SJCRH30 (cell line): ENCODE measurements around the gene CHST9. TPM values are rescaled to one million over a fixed set of nuclear protein-coding genes. Genes with fewer than 3 reads are reported as not detected.

Experiments used
- DNase-seq, 2 experiments: peaks; one replicate each; pipeline ENCODE4 v3.0.0-alpha.2; 2015 to 2020
- H3K27ac ChIP-seq: fragments of 250-450 bp; sonication (Bioruptor Pico); 2 replicates; pipeline ENCODE4 v1.5.1; 2020; ENCODE audit warnings: mild to moderate bottlenecking, moderate library complexity
- H3K27me3 ChIP-seq: fragments of 250-450 bp; sonication (Bioruptor Pico); 2 replicates; pipeline ENCODE4 v1.5.1; 2020; ENCODE audit warnings: mild to moderate bottlenecking, moderate library complexity
- H3K36me3 ChIP-seq: fragments of 250-450 bp; sonication (Bioruptor Pico); 2 replicates; pipeline ENCODE4 v1.5.1; 2020; ENCODE audit warnings: mild to moderate bottlenecking, moderate library complexity
- H3K4me1 ChIP-seq: fragments of 250-450 bp; sonication (Bioruptor Pico); 2 replicates; pipeline ENCODE4 v1.5.1; 2020; ENCODE audit warnings: mild to moderate bottlenecking, moderate library complexity
- H3K4me3 ChIP-seq: fragments of 250-450 bp; sonication (Bioruptor Pico); 2 replicates; pipeline ENCODE4 v1.5.1; 2020; ENCODE audit warnings: mild to moderate bottlenecking, moderate library complexity
- H3K9me3 ChIP-seq: fragments of 250-450 bp; sonication (Bioruptor Pico); replicated peaks from 2 replicates; pipeline ENCODE4 v1.5.1; 2020; ENCODE audit warnings: mild to moderate bottlenecking, moderate library complexity
- total RNA-seq: library from RNA; depleted of rRNA; stranded (reverse); fragments of >200 nt; shearing (Covaris generic); gene quantifications from 2 replicates; pipeline ENCODE4 v1.2.3, GENCODE V29; 2014

CHST9 gene
- total RNA-seq, 1 experiment from 2014 or later = 10.7 TPM

- Histone ChIP-seq H3K36me3 (no peaks in the 10 kb centered on the region), H3K4me1 (no peaks in the 10 kb centered on the region), H3K27me3 (no peaks in the 10 kb centered on the region), H3K9me3 (no peaks in the 10 kb centered on the region), H3K4me3 (no peak overlapping the region), H3K27ac (no peak overlapping the region)
- peak; percentile 3 to 36 for DNase-seq
These were observed 167.1 kb downstream of the CHST9 start for GRCh38 chr18:27017901-27018500.

- no peak for DNase-seq
- H3K27ac ChIP-seq = no peak overlapping the region
- H3K27me3 ChIP-seq = no peaks in the 10 kb centered on the region
- H3K36me3 ChIP-seq = no peaks in the 10 kb centered on the region
- no peak overlapping the region for H3K4me3 ChIP-seq
- H3K4me1 ChIP-seq = no peaks in the 10 kb centered on the region
- no peaks in the 10 kb centered on the region for H3K9me3 ChIP-seq
These were observed 170.3 kb downstream of the CHST9 start for GRCh38 chr18:27014841-27015240.

- H3K4me1 ChIP-seq = no peaks in the 10 kb centered on the region
- no peaks in the 10 kb centered on the region for H3K36me3 ChIP-seq
- H3K27ac ChIP-seq = no peak overlapping the region
These were observed 174.3 kb downstream of the CHST9 start for GRCh38 chr18:27010784-27011183.

GRCh38 chr18:27009293-27009692 is 175.8 kb downstream of the CHST9 start:
- H3K4me3 ChIP-seq = no peak overlapping the region
- no peaks in the 10 kb centered on the region for H3K27me3 ChIP-seq
- H3K9me3 ChIP-seq = no peaks in the 10 kb centered on the region
- no peaks in the 10 kb centered on the region for H3K4me1 ChIP-seq
- no peak for DNase-seq
- no peaks in the 10 kb centered on the region for H3K36me3 ChIP-seq
- no peak overlapping the region for H3K27ac ChIP-seq

More at GRCh38 chr18:27010784-27011183, 174.3 kb downstream of the CHST9 start:
- Histone ChIP-seq H3K4me3 (no peak overlapping the region), H3K9me3 (no peaks in the 10 kb centered on the region), H3K27me3 (no peaks in the 10 kb centered on the region)
- DNase-seq = no peak

GRCh38 chr18:27008575-27008974 is 176.5 kb downstream of the CHST9 start:
- no peaks in the 10 kb centered on the region for H3K27me3 ChIP-seq
- no peak overlapping the region for H3K27ac ChIP-seq
- no peaks in the 10 kb centered on the region for H3K9me3 ChIP-seq
- H3K4me1 ChIP-seq = no peaks in the 10 kb centered on the region
- no peak overlapping the region for H3K4me3 ChIP-seq
- H3K36me3 ChIP-seq = no peaks in the 10 kb centered on the region
- DNase-seq = no peak

- H3K4me1 ChIP-seq = no peaks in the 10 kb centered on the region
- H3K27ac ChIP-seq = no peak overlapping the region
- no peak overlapping the region for H3K4me3 ChIP-seq
- no peaks in the 10 kb centered on the region for H3K36me3 ChIP-seq
- no peaks in the 10 kb centered on the region for H3K27me3 ChIP-seq
- no peaks in the 10 kb centered on the region for H3K9me3 ChIP-seq
- DNase-seq = peak in 1 of 2 experiments; percentile 1
These were observed 177.2 kb downstream of the CHST9 start for GRCh38 chr18:27007880-27008279.

GRCh38 chr18:27005589-27005988 is 179.5 kb downstream of the CHST9 start:
- Histone ChIP-seq H3K36me3 (no peaks in the 10 kb centered on the region), H3K27me3 (no peaks in the 10 kb centered on the region), H3K27ac (no peak overlapping the region), H3K4me1 (no peaks in the 10 kb centered on the region), H3K4me3 (no peak overlapping the region), H3K9me3 (no peaks in the 10 kb centered on the region)
- DNase-seq = peak in 1 of 2 experiments; percentile 15

- Histone ChIP-seq H3K4me1 (no peaks in the 10 kb centered on the region), H3K27ac (no peak overlapping the region), H3K4me3 (no peak overlapping the region), H3K9me3 (no peaks in the 10 kb centered on the region), H3K27me3 (no peaks in the 10 kb centered on the region), H3K36me3 (no peaks in the 10 kb centered on the region)
- no peak for DNase-seq
These were observed 180.9 kb downstream of the CHST9 start for GRCh38 chr18:27004056-27004829.

GRCh38 chr18:26999797-27000196 is 185.3 kb downstream of the CHST9 start:
- Histone ChIP-seq H3K4me3 (no peak overlapping the region), H3K27me3 (no peaks in the 10 kb centered on the region), H3K36me3 (no peaks in the 10 kb centered on the region), H3K9me3 (no peaks in the 10 kb centered on the region), H3K4me1 (no peaks in the 10 kb centered on the region), H3K27ac (no peak overlapping the region)
- no peak for DNase-seq

- Histone ChIP-seq H3K4me1 (no peaks in the 10 kb centered on the region), H3K4me3 (no peak overlapping the region), H3K27me3 (no peaks in the 10 kb centered on the region), H3K27ac (no peak overlapping the region), H3K36me3 (no peaks in the 10 kb centered on the region), H3K9me3 (no peaks in the 10 kb centered on the region)
- no peak for DNase-seq
These were observed 191.5 kb downstream of the CHST9 start for GRCh38 chr18:26993568-26993967.

- H3K4me1 ChIP-seq = no peaks in the 10 kb centered on the region
- no peak for DNase-seq
- no peak overlapping the region for H3K27ac ChIP-seq
- H3K27me3 ChIP-seq = no peaks in the 10 kb centered on the region
- H3K36me3 ChIP-seq = no peaks in the 10 kb centered on the region
- H3K4me3 ChIP-seq = no peak overlapping the region
- H3K9me3 ChIP-seq = no peaks in the 10 kb centered on the region
These were observed 192.2 kb downstream of the CHST9 start for GRCh38 chr18:26992926-26993325.

GRCh38 chr18:26989842-26990241 is 195.3 kb downstream of the CHST9 start:
- H3K36me3 ChIP-seq = no peaks in the 10 kb centered on the region
- H3K27ac ChIP-seq = no peak overlapping the region
- H3K4me3 ChIP-seq = no peak overlapping the region
- H3K4me1 ChIP-seq = no peaks in the 10 kb centered on the region
- no peaks in the 10 kb centered on the region for H3K9me3 ChIP-seq
- no peaks in the 10 kb centered on the region for H3K27me3 ChIP-seq
- no peak for DNase-seq

- no peaks in the 10 kb centered on the region for H3K36me3 ChIP-seq
- H3K9me3 ChIP-seq = no peaks in the 10 kb centered on the region
- no peak overlapping the region for H3K27ac ChIP-seq
- no peak overlapping the region for H3K4me3 ChIP-seq
- H3K4me1 ChIP-seq = no peaks in the 10 kb centered on the region
- DNase-seq = peak in 1 of 2 experiments; percentile 10
- no peaks in the 10 kb centered on the region for H3K27me3 ChIP-seq
These were observed 203.6 kb downstream of the CHST9 start for GRCh38 chr18:26981360-26982082.

GRCh38 chr18:26978812-26979341 is 206.2 kb downstream of the CHST9 start:
- no peak overlapping the region for H3K4me3 ChIP-seq
- no peak for DNase-seq

GRCh38 chr18:26977781-26978180 is 207.3 kb downstream of the CHST9 start:
- Histone ChIP-seq H3K36me3 (no peaks in the 10 kb centered on the region), H3K9me3 (no peaks in the 10 kb centered on the region), H3K27ac (no peak overlapping the region), H3K27me3 (no peaks in the 10 kb centered on the region), H3K4me3 (no peak overlapping the region), H3K4me1 (no peaks in the 10 kb centered on the region)
- no peak for DNase-seq

More at GRCh38 chr18:26978812-26979341, 206.2 kb downstream of the CHST9 start:
- Histone ChIP-seq H3K27ac (no peak overlapping the region), H3K4me1 (no peaks in the 10 kb centered on the region), H3K9me3 (no peaks in the 10 kb centered on the region), H3K27me3 (no peaks in the 10 kb centered on the region), H3K36me3 (no peaks in the 10 kb centered on the region)
